ENCODE measurements around the gene RCAN1. TPM values are rescaled to one million over a fixed set of nuclear protein-coding genes. Genes with fewer than 3 reads are reported as not detected.

Gene RCAN1
- polyA plus RNA-seq, 1 donor (not counting 4 experiments of a cell fraction or from before 2014, with no cell fraction given): 21.3 TPM

DNA sequence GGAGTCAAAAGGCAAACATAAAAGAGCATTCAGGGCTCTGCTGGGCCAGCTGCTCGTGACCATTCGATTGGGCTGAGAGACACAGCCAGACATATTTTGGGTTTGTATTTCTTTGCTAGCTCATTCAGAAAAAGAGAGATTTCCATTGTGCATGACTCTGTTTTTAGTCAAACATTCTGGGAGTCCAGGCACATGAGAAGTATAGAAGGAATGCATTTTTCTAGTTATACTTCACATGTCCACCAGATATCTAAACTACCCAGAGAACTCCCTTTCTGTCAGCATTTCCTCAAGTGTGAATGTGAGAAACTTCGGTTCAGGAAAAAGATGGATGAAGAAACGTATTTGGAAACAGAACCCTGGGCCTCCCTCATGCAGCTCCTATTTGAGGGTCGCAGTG is 96.6 kb downstream of the RCAN1 start:
- dilution Hi-C loops (cut with MboI; ENCODE audit: extremely low pct_ligation_motif_present, low sequenced_read_pairs): no loop called here
- FAIRE-seq: no peak

DNA sequence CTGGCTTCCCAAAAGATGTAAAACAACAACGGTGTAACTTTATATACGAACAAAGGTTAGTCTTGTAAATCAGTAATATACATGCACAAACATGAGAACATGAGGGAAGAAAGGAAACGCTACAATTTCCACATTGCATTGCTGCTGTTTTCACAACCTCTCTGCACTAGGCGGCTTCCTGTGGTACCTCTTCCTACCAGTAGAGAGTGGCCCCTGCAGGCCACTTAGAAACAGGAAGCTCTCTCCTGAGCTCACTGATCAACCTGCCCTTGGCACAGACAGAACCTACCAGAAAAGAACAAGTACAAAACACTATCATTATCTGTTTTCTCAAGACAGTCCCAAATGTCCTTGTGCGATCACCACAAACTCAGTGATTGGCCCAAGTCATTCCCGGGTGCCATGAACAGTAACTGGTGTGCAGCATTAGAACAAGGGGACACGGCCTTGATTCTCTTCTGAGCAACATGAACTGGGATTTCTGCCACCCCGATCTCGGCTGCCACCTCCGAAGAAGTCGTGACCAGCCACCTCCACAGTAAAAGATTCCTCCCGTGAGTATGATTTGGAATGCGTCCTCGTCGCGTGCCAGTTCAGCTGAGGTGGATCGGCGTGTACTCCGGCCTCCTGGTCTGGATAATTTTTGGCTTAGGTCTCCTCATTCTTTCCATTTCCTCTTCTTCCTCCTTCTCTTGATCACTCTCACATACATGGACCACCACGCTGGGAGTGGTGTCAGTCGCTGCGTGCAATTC is 97.2 kb downstream of the RCAN1 start:
- Histone ChIP-seq H4K20me1 (ENCODE audit: control insufficient read depth, extremely low read depth, insufficient read depth, low read length) (no peaks in the 10 kb centered on the region), H2AFZ (ENCODE audit: control insufficient read depth, low read length) (no peak overlapping the region), H3K27ac (ENCODE audit: control insufficient read depth, insufficient read depth, low read length) (no peak overlapping the region), H3K9me1 (ENCODE audit: control insufficient read depth, extremely low read depth, insufficient read depth, low read length) (no peaks in the 10 kb centered on the region), H3K9me3 (ENCODE audit: control insufficient read depth, low read depth, low read length) (no peaks in the 10 kb centered on the region), H3K36me3 (ENCODE audit: control insufficient read depth in 2 of 2, extremely low read depth in 1 of 2, insufficient read depth in 2 of 2, low read length in 2 of 2) (peaks cover 7 to 8% of the 10 kb centered on the region in 2 experiments), H3K27me3 (ENCODE audit: control insufficient read depth, extremely low read depth, insufficient read depth, low read length) (no peaks in the 10 kb centered on the region), H3K79me2 (ENCODE audit: control insufficient read depth, insufficient read depth, low read length) (no peaks in the 10 kb centered on the region), H3K4me3 (ENCODE audit: control insufficient read depth in 2 of 3, extremely low read depth in 1 of 3, insufficient read depth in 2 of 3, low read depth in 1 of 3, low read length in 3 of 3) (no peak overlapping the region), H3K4me2 (ENCODE audit: control insufficient read depth, extremely low read depth, insufficient read depth, low read depth, low read length) (no peak overlapping the region), H3K4me1 (ENCODE audit: control insufficient read depth, extremely low read depth, insufficient read depth, low read length) (no peaks in the 10 kb centered on the region), H3K9ac (ENCODE audit: control insufficient read depth, extremely low read depth, insufficient read depth, low read length) (no peak overlapping the region)
- TF ChIP-seq EZH2 (IDR thresholded peaks at IDR 0.05; ENCODE audit: low read length): no peak
- TF ChIP-seq, protein P1, sequence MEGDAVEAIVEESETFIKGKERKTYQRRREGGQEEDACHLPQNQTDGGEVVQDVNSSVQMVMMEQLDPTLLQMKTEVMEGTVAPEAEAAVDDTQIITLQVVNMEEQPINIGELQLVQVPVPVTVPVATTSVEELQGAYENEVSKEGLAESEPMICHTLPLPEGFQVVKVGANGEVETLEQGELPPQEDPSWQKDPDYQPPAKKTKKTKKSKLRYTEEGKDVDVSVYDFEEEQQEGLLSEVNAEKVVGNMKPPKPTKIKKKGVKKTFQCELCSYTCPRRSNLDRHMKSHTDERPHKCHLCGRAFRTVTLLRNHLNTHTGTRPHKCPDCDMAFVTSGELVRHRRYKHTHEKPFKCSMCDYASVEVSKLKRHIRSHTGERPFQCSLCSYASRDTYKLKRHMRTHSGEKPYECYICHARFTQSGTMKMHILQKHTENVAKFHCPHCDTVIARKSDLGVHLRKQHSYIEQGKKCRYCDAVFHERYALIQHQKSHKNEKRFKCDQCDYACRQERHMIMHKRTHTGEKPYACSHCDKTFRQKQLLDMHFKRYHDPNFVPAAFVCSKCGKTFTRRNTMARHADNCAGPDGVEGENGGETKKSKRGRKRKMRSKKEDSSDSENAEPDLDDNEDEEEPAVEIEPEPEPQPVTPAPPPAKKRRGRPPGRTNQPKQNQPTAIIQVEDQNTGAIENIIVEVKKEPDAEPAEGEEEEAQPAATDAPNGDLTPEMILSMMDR (optimal IDR thresholded peaks at IDR 0.05 in 1 of 3, IDR thresholded peaks at IDR 0.05 in 1 of 3, conservative IDR thresholded peaks at IDR 0.05 in 1 of 3; ENCODE audit: extremely low read depth in 1 of 3, insufficient read depth in 2 of 3, low read length in 3 of 3): peak; percentile 16 to 30 (median 28)
- dilution Hi-C loops (cut with MboI; ENCODE audit: extremely low pct_ligation_motif_present, low sequenced_read_pairs): no loop called here
- FAIRE-seq: no peak
- no peak for DNase-seq (ENCODE audit: low read depth, low spot score)

More for the DNA sequence above, 96.6 kb downstream of the RCAN1 start:
- no peak overlapping the region for H2AFZ ChIP-seq (ENCODE audit: control insufficient read depth, low read length)
- no peaks in the 10 kb centered on the region for H3K9me3 ChIP-seq (ENCODE audit: control insufficient read depth, low read depth, low read length)
- no peaks in the 10 kb centered on the region for H3K4me1 ChIP-seq (ENCODE audit: control insufficient read depth, extremely low read depth, insufficient read depth, low read length)
- H3K79me2 ChIP-seq (ENCODE audit: control insufficient read depth, insufficient read depth, low read length): no peaks in the 10 kb centered on the region
- TF ChIP-seq, protein P1 (optimal IDR thresholded peaks at IDR 0.05 in 1 of 3, IDR thresholded peaks at IDR 0.05 in 1 of 3, conservative IDR thresholded peaks at IDR 0.05 in 1 of 3; ENCODE audit: extremely low read depth in 1 of 3, insufficient read depth in 2 of 3, low read length in 3 of 3): no peak
- no peak for TF ChIP-seq EZH2 (IDR thresholded peaks at IDR 0.05; ENCODE audit: low read length)
- no peaks in the 10 kb centered on the region for H4K20me1 ChIP-seq (ENCODE audit: control insufficient read depth, extremely low read depth, insufficient read depth, low read length)
- DNase-seq (ENCODE audit: low read depth, low spot score): no peak
- no peaks in the 10 kb centered on the region for H3K27me3 ChIP-seq (ENCODE audit: control insufficient read depth, extremely low read depth, insufficient read depth, low read length)
- no peak overlapping the region for H3K4me3 ChIP-seq (ENCODE audit: control insufficient read depth in 2 of 3, extremely low read depth in 1 of 3, insufficient read depth in 2 of 3, low read depth in 1 of 3, low read length in 3 of 3)
- H3K9ac ChIP-seq (ENCODE audit: control insufficient read depth, extremely low read depth, insufficient read depth, low read length): no peak overlapping the region
- H3K36me3 ChIP-seq (ENCODE audit: control insufficient read depth in 2 of 2, extremely low read depth in 1 of 2, insufficient read depth in 2 of 2, low read length in 2 of 2): peaks cover 7 to 11% of the 10 kb centered on the region in 2 experiments
- no peak overlapping the region for H3K4me2 ChIP-seq (ENCODE audit: control insufficient read depth, extremely low read depth, insufficient read depth, low read depth, low read length)
- no peak overlapping the region for H3K27ac ChIP-seq (ENCODE audit: control insufficient read depth, insufficient read depth, low read length)
- no peaks in the 10 kb centered on the region for H3K9me1 ChIP-seq (ENCODE audit: control insufficient read depth, extremely low read depth, insufficient read depth, low read length)
